ENCODE data around the gene TMEM88. TPM values are rescaled to one million over a fixed set of nuclear protein-coding genes. Genes with fewer than 3 reads are reported as not detected.

The TMEM88 gene
- total and polyA plus RNA-seq, 2 of the 13 experiments (the other 11 are each of a cell fraction or from before 2014, with no cell fraction given): 0.31 to 0.66 TPM

- no peak for TF ChIP-seq ZBTB8A (CRISPR knock-in tag; IDR thresholded peaks at IDR 0.05; ENCODE audit: borderline replicate concordance, low read depth)
- TF ChIP-seq ZNF569 (CRISPR knock-in tag; IDR thresholded peaks at IDR 0.05; ENCODE audit: borderline replicate concordance): no peak
- peak; percentile 31; the same call in 1 of the 2 replicates for TF ChIP-seq ZNF234 (CRISPR knock-in tag; conservative IDR thresholded peaks at IDR 0.05)
- no peak for TF ChIP-seq ZNF18 (CRISPR knock-in tag; IDR thresholded peaks at IDR 0.05; ENCODE audit: insufficient replicate concordance)
- no peak for TF ChIP-seq CEBPB (IDR thresholded peaks at IDR 0.05; ENCODE audit: borderline replicate concordance, low read depth, low read length)
- no peak for TF ChIP-seq NR3C1 (CRISPR knock-in tag; IDR thresholded peaks at IDR 0.05)
- TF ChIP-seq ZNF331 (CRISPR knock-in tag; IDR thresholded peaks at IDR 0.05): no peak
- no peak for TF ChIP-seq ZNF652 (CRISPR knock-in tag; IDR thresholded peaks at IDR 0.05; ENCODE audit: borderline replicate concordance, low read depth)
- no peak for TF ChIP-seq ZEB1 (IDR thresholded peaks at IDR 0.05; ENCODE audit: insufficient replicate concordance, low read depth)
- TF ChIP-seq ZNF780A (CRISPR knock-in tag; IDR thresholded peaks at IDR 0.05): 0 out of 2 replicates have a peak, but pooled peaks have one; percentile 4
- no peak for TF ChIP-seq SYNCRIP (IDR thresholded peaks at IDR 0.05; ENCODE audit: insufficient read depth, low read depth, low read length)
- no peak for TF ChIP-seq TEAD2 (CRISPR knock-in tag; IDR thresholded peaks at IDR 0.05)
- no peak for TF ChIP-seq ZNF776 (CRISPR knock-in tag; IDR thresholded peaks at IDR 0.05)
- TF ChIP-seq ISL2 (CRISPR knock-in tag; IDR thresholded peaks at IDR 0.05): 0 out of 2 replicates have a peak, but pooled peaks have one; percentile 20
- 0 out of 2 replicates have a peak, but pooled peaks have one; percentile 16 for TF ChIP-seq ZNF501 (CRISPR knock-in tag; IDR thresholded peaks at IDR 0.05)
- TF ChIP-seq SNAI1 (CRISPR knock-in tag; IDR thresholded peaks at IDR 0.05; ENCODE audit: borderline replicate concordance): no peak; the same call in 1 of the 2 replicates
- TF ChIP-seq ZNF276 (CRISPR knock-in tag; IDR thresholded peaks at IDR 0.05; ENCODE audit: low read depth): no peak
- TF ChIP-seq PAX8 (CRISPR knock-in tag; IDR thresholded peaks at IDR 0.05; ENCODE audit: borderline replicate concordance): no peak
- no peak; the same call in 1 of the 2 replicates for TF ChIP-seq ZNF232 (CRISPR knock-in tag; IDR thresholded peaks at IDR 0.05; ENCODE audit: borderline replicate concordance)
- no peak for TF ChIP-seq ZNF230 (CRISPR knock-in tag; IDR thresholded peaks at IDR 0.05)
- TF ChIP-seq HINFP (CRISPR knock-in tag; IDR thresholded peaks at IDR 0.05; ENCODE audit: low read depth): no peak
- TF ChIP-seq SRY (CRISPR knock-in tag; IDR thresholded peaks at IDR 0.05): no peak
- TF ChIP-seq KLF12 (CRISPR knock-in tag; IDR thresholded peaks at IDR 0.05; ENCODE audit: borderline replicate concordance): no peak
- 0 out of 2 replicates have a peak, but pooled peaks have one; percentile 16 for TF ChIP-seq KDM4B (CRISPR knock-in tag; IDR thresholded peaks at IDR 0.05)
- TF ChIP-seq PHF5A (CRISPR knock-in tag; IDR thresholded peaks at IDR 0.05; ENCODE audit: low read depth, unreplicated experiment): no peak
- no peak for TF ChIP-seq HNRNPK (IDR thresholded peaks at IDR 0.05; ENCODE audit: low read depth, low read length, poor library complexity, severe bottlenecking)
Measured at GRCh38 chr17:7835814-7836595, 18.9 kb upstream of the TMEM88 start (continued).

All from HepG2 (cell line).